KMS-11 (cell line): ENCODE data around the gene WAC.

Experiments
- H2AFZ ChIP-seq: fragments of 200-600 bp; sonication (generic); 2 replicates; pipeline ENCODE4 v1.6.1; 2016; ENCODE audit warnings: antibody characterized with exemption, mixed run types, low read depth
- H3K27ac ChIP-seq: fragments of 200-600 bp; sonication (generic); 2 replicates; pipeline ENCODE4 v1.6.1; 2016; ENCODE audit warnings: mild to moderate bottlenecking, mixed run types
- H3K27me3 ChIP-seq: fragments of 200-600 bp; sonication (generic); 2 replicates; pipeline ENCODE4 v1.6.1; 2017; ENCODE audit warnings: mild to moderate bottlenecking, low read depth, mixed run types, moderate library complexity; ENCODE audit not compliant: insufficient read depth
- H3K36me3 ChIP-seq: fragments of 200-600 bp; sonication (generic); 2 replicates; pipeline ENCODE4 v1.6.1; 2017; ENCODE audit warnings: mild to moderate bottlenecking, mixed run types; ENCODE audit not compliant: insufficient read depth
- H3K4me1 ChIP-seq: fragments of 200-600 bp; sonication (generic); 2 replicates; pipeline ENCODE4 v1.6.1; 2016; ENCODE audit warnings: mild to moderate bottlenecking, low read depth, mixed run types; ENCODE audit not compliant: poor library complexity, severe bottlenecking
- H3K4me2 ChIP-seq: fragments of 200-600 bp; sonication (generic); 2 replicates; pipeline ENCODE4 v1.7.0; 2016; ENCODE audit warnings: mild to moderate bottlenecking, mixed run types
- H3K4me3 ChIP-seq: fragments of 200-600 bp; sonication (generic); IDR thresholded peaks from 2 replicates; pipeline ENCODE4 v1.6.1; 2017; ENCODE audit warnings: low read depth, low read length, mixed read lengths; ENCODE audit not compliant: insufficient read depth
- H3K79me2 ChIP-seq: fragments of 200-600 bp; sonication (generic); 2 replicates; pipeline ENCODE4 v1.6.1; 2016; ENCODE audit warnings: low read depth, mixed run types; ENCODE audit not compliant: insufficient read depth
- H3K9ac ChIP-seq: fragments of 200-600 bp; sonication (generic); 2 replicates; pipeline ENCODE4 v1.6.1; 2016; ENCODE audit warnings: mild to moderate bottlenecking, mixed run types
- H4K20me1 ChIP-seq: fragments of 200-600 bp; sonication (generic); 2 replicates; pipeline ENCODE4 v1.6.1; 2016; ENCODE audit warnings: mild to moderate bottlenecking, mixed run types; ENCODE audit not compliant: insufficient read depth
- TF ChIP-seq, protein P1 (sequence below): fragments of 200-600 bp; sonication (generic); conservative IDR thresholded peaks from 2 replicates; pipeline ENCODE4 v1.6.1; 2017; ENCODE audit warnings: low read depth, mild to moderate bottlenecking, antibody characterized with exemption, low read length, moderate library complexity, mixed read lengths

WAC gene

DNA sequence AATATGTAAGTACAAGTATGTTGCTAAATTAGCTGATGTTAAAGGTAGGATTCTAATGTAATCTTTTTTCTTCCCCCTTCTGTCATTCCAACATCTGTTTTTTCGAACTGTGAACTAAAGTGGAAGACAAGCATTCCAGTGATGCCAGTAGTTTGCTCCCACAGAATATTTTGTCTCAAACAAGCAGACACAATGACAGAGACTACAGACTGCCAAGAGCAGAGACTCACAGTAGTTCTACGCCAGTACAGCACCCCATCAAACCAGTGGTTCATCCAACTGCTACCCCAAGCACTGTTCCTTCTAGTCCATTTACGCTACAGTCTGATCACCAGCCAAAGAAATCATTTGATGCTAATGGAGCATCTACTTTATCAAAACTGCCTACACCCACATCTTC, 62.7 kb downstream of the WAC start:
- Histone ChIP-seq H3K4me1 (no peaks in the 10 kb centered on the region), H4K20me1 (peaks cover 38% of the 10 kb centered on the region), H3K27ac (no peak overlapping the region), H3K9ac (no peak overlapping the region), H3K4me2 (no peak overlapping the region), H3K36me3 (peaks cover 4% of the 10 kb centered on the region; the same call in 1 of the 2 replicates), H2AFZ (no peak overlapping the region), H3K27me3 (no peaks in the 10 kb centered on the region), H3K4me3 (no peak overlapping the region), H3K79me2 (peaks cover 96% of the 10 kb centered on the region)
- TF ChIP-seq, protein P1, sequence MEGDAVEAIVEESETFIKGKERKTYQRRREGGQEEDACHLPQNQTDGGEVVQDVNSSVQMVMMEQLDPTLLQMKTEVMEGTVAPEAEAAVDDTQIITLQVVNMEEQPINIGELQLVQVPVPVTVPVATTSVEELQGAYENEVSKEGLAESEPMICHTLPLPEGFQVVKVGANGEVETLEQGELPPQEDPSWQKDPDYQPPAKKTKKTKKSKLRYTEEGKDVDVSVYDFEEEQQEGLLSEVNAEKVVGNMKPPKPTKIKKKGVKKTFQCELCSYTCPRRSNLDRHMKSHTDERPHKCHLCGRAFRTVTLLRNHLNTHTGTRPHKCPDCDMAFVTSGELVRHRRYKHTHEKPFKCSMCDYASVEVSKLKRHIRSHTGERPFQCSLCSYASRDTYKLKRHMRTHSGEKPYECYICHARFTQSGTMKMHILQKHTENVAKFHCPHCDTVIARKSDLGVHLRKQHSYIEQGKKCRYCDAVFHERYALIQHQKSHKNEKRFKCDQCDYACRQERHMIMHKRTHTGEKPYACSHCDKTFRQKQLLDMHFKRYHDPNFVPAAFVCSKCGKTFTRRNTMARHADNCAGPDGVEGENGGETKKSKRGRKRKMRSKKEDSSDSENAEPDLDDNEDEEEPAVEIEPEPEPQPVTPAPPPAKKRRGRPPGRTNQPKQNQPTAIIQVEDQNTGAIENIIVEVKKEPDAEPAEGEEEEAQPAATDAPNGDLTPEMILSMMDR: no peak

DNA sequence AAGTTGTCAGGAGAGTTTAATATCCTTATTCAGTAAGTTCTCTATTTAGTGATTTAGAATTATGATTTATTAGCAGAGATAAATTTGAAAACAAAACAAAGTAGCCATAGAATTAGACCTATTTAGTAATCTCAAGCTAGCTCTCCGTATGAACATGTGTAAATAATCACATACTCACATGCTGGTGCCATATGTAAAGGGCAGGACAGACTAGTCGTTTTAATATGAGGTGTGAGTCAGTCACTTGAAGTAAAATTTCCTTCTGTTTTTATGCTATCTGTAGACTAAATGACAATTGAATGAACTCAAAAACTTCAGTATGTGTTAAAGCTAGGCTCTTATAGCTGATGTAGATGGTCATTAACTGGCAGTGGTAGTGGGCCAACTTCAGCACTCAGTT, 67.1 kb downstream of the WAC start:
- Histone ChIP-seq H3K9ac (no peak overlapping the region), H3K4me3 (no peak overlapping the region), H4K20me1 (peaks cover 23% of the 10 kb centered on the region), H2AFZ (no peak overlapping the region), H3K27me3 (no peaks in the 10 kb centered on the region), H3K36me3 (no peaks in the 10 kb centered on the region), H3K27ac (no peak overlapping the region), H3K4me2 (no peak overlapping the region), H3K4me1 (no peaks in the 10 kb centered on the region), H3K79me2 (peaks cover 92% of the 10 kb centered on the region)
- TF ChIP-seq, protein P1: no peak

DNA sequence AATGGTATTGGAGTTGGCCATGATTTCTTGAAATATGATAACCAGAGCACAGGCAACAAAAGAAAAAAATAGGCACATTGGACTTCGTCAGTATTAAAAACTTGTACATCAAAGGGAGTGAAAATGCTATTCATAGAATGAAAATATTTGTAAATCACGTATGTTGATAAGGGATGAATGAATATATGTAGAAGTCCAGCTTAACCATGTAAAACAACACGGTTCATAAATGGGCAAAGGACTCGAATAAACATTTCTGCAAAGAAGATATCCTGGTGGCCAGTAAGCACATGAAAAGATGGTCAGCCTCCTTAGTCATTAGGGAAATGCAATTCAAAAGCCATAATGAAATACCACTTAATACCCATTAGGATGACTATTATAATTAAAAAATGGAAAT, 68.1 kb downstream of the WAC start:
- Histone ChIP-seq H3K27me3 (no peaks in the 10 kb centered on the region), H3K4me1 (no peaks in the 10 kb centered on the region), H3K9ac (no peak overlapping the region), H3K4me3 (no peak overlapping the region), H3K27ac (no peak overlapping the region), H3K4me2 (no peak overlapping the region), H3K36me3 (no peaks in the 10 kb centered on the region), H3K79me2 (peaks cover 93% of the 10 kb centered on the region), H2AFZ (no peak overlapping the region), H4K20me1 (peaks cover 23% of the 10 kb centered on the region)
- TF ChIP-seq, protein P1: no peak

DNA sequence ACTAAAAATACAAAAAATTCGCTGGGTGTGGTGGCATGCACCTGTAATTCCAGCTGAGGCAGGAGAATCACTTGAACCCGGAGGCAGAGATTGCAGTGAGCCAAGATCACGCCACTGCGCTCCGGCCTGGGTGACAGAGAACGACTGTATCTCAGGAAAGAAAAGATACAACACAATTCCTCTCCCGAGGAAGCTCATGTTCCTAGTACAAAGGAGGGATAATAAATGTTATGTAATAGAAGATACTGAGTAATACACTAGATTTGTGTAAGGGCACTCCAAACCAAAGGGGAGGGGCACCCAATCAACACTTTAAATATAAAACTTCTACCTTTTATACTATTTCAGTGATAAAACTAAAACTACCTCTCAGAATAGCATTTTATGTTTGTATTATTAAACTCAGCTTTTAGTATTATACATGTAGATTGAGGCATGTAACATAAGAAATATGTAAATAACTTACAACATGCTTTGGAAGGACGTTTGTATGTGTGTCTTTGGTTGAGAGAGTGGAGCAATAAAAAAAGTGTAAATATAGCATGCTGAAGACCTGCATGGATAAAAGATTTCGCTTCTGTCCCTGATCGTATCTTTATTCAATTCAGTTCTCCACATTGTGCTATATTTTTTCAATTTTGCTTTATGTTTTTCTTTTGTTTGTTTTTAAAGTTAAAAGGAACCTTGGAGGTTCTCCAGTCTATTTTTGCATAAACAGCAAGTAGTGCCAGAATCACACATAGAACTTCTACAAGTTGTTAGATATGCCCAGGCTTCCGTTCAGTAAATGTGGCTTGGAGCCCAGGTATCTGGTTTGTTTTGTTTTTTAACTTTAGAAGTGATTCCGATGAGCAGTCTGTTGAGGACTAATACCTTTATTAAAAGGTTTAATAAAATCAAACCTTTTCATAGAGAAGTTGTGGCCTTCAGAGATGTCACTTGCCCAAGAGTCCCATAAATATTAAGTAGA, 71.9 kb downstream of the WAC start:
- H3K27ac ChIP-seq: no peak overlapping the region
- H3K4me2 ChIP-seq: no peak overlapping the region
- TF ChIP-seq, protein P1: no peak
- no peak overlapping the region for H3K4me3 ChIP-seq
- no peaks in the 10 kb centered on the region for H3K27me3 ChIP-seq
- no peaks in the 10 kb centered on the region for H3K4me1 ChIP-seq
- no peak overlapping the region for H3K9ac ChIP-seq
- peaks cover 4% of the 10 kb centered on the region; the same call in 1 of the 2 replicates for H3K36me3 ChIP-seq
- peaks cover 84% of the 10 kb centered on the region for H3K79me2 ChIP-seq
- H4K20me1 ChIP-seq: peaks cover 18% of the 10 kb centered on the region
- no peak overlapping the region for H2AFZ ChIP-seq
